Stimulated activated CD8-positive, alpha-beta memory T cell treated with anti-CD3 and anti-CD28 coated beads, Interleukin-7, amount 100 ng/mL, for 1 hour (primary cell): ENCODE measurements around the gene PRKCA.
"Not testable (repeated sequence)": the region's sequence is repeated elsewhere in the genome, so short reads cannot be mapped to it uniquely, and the experiment has no call there.

Experiments
- DNase-seq, 2 donors: peaks; one replicate each; pipeline ENCODE4 v3.0.0-alpha.2; 2020; ENCODE audit warnings: low read depth in 2 of 2

The PRKCA gene

DNA sequence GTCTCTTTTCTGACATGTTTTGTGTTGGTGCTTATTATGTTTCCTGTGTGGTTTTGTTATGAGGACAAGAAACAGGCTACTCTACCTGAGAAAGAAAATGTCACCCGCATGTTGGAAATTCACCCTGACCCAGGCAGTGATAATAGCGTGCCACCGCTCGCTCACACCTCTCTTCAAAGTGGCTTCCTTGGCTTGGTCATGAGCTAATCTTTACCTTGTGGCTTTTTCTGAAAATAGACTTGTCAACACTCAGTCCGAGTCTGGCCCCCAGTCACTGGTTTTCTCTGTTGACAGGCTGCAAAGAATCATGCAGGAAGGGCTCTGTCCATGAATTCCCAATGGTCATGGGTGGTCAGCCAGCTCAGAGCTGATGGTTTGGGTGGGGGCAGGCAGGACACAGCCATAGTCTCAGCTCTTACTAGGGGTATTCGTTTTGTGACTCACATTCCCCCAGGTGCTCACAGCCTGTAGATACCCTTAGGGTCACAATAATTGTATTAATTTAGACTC lies 411.2 kb downstream of the PRKCA start:
- DNase-seq, result no peak

DNA sequence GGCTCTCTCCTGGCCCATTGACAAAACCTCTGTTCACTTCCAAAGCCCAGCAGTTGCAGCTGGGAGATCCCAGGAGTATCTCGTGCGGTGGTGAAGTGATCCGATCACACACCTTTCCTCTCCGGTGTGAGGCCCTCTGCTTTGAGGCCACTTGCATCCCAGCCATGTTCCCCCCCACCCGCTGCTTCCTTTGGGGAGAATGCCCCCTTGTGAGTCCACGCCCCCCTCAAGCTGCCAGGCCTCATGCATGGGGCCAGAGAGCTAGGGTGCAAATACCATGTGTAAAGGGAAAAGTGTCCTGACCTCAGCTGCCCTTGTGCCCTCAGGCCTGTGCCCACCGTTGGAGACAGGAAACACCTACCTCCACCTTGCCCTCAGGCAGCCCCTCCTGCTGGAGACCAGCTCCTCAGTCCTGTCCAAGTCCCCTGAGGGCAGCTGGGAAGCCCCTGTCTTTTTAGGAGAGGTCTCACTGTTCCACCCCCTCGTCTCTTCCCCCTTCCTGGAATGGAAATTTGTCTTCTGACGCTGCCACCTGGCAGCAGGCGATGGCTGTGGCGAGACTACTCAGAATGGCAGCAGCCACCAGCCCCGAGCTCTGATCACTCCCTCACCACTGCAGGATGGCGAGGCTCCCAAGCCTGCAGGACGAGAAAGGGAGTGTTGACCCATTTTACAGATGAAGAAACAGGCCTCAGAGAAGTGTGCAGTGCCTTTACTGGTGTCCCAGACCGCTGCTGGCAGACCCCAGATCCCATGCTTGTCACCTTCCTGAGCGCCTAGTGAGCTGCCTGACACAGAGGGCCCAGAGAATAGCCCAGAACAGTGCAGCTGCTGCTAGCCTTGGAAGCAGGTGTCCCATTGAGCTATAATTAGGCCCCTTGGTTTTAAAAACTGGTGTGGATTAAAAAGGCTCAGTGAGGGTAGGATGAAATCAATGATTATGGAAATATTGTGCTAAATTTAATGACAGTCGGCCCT lies 411.9 kb downstream of the PRKCA start:
- no peak for DNase-seq

DNA sequence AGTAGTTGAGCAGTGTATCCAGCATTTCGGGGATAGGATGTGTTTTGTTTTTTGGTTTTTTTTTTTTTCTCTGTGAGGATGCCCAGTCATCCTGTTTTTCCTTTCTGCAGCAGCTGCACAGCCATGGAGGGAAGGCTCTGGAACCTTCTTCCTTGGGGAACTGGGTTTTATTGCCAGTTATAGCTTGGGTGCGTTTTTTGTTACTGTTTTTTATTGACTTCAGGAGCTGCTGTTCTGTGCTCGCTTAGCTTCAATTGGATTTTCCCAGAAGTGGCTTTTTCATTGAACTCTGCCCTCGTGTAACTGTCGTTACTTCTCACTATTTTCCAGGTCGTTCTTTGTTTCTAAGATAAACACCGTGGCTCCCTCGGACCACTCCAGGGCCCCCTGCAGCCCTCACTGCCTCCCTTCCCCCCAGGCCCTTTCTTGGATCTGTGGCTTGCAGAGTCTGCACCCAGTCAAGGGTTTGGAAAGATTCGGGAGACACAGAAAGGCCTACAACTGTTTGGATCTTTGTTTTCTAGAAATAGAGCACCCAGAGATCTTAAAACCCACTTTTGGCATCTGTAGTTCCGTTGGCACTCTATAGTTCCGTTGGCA lies 412.8 kb downstream of the PRKCA start:
- no peak for DNase-seq

DNA sequence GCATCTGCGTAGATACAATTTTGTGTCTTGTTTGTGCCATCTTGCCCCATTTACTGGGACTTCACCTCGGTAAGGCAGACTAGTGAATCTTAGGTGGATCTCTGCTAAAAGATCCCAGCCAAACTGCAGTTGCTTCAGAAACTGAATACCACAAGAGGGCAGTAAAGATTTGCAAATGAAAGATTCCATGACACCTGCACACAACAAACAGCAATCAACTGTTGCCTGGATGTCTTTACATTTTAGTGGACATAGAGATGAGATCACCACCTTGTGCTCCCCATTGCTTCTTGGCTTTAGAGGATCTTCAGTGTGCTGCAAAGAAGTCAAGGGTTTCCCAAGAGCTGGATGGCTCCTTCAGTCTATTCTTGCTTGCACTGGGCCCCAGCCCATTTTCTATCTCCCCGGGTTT lies 413.3 kb downstream of the PRKCA start:
- DNase-seq, result no peak

DNA sequence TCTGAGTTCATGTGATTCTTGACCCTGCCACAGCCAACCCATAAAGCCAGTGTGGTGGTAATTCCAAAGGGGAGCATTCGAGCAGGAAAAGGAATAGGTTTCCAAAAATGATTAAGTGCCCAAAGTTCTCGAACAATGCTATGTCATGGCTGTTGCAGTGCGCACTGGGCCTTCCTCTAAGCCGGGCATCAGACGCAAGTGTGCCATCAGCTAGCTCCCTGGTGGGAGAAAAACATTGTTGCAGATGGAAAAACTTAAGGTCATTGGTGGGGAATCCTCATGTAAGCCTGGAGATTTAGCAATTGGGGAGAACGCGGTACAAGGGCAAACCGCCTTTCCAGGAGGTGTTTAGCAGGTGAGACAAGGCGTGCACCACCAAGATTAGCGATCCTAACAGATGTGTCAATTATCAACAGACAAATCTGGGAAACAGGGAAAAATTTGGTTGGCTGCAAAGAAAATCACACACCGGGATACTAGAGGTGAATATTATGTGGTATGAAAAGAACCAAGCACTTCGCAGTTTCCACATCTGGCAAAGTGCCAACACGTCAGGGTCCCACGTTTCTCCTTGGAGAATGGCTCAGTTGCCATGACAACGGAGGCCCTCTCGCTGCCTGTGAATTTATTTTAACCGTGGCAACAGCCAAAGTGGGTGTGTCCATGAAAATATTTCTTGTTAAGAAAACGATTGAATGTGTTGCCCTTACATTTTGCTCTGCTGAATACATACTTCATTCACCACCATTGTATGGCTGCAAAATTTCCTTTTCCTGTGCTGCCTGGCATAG lies 414.0 kb downstream of the PRKCA start:
- DNase-seq, result no peak

DNA sequence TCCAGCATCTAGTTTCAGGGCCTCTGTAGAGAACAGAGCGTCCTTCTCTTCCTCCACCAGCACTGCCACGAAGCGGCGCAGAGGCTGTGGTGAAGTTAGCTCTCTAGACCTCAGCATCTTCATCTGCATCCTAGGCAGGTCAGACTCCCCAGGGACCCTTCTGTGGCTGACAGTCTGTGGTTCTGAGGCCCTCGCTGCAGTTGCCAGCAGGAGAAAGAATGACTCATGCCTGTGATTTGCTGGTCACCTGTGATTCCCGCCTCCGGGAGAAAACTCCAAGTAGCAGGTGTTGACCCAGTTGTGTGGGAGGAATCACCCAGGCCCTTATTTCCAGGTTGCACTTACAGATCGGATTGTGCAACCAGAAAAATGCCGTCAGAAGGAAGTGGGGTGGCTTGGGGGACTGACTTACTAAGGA lies 415.2 kb downstream of the PRKCA start:
- DNase-seq, result no peak

DNA sequence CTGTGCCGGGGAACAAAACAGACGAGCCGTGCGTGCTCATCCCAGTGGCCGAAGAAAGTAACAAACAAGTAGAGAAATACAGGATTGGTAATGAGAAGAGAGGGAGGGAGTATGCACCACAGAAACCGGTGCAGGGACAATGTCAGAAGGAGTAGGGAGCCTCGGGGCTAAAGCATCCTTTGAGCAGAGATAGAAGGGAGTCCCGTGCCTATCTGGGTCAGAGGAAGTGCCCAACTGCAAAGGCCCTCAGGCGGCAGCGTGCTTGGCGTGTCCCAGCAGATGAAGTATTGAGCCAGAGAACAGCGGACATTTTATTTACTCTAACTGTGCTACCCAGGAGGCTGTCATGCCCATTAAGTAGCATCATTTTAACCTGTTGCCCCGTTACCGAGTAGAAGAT lies 417.6 kb downstream of the PRKCA start:
- DNase-seq, result no peak

DNA sequence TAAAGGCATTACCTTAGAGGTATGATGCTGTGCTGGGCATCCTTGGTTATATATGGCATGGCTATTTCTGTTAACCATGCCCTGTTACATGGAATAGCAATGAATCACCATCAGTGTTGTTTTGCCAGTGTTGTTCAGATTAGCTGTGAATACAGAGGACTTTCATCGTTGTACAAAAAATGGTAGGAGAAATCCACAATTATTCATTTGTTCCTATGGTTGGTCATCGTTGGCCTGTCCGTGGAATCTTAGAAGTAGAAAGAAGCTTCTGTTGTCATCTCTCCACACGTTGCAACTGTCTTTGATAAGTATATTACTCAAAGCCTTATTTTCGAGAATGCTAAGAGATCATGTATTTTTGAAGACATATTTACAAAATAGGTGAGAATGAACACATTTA lies 418.2 kb downstream of the PRKCA start:
- DNase-seq, result no peak

DNA sequence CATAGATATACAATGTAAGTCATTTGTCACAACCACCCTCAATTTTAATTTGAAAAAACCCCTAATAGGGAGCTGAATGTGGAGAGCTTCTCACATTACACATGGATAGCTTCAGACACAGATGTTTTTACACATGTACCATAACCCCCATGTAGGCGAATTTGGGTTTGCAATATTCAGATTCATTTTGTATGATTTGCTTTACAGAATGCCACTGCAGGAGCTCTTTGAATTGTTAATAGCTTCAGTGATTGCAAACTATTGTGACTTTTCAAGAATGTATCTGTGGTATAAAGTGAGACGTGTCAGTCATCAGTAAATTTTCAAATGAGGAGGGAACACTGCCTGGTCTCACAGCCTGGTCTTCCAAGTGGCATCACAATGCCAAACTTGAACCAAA lies 419.9 kb downstream of the PRKCA start:
- no peak for DNase-seq

DNA sequence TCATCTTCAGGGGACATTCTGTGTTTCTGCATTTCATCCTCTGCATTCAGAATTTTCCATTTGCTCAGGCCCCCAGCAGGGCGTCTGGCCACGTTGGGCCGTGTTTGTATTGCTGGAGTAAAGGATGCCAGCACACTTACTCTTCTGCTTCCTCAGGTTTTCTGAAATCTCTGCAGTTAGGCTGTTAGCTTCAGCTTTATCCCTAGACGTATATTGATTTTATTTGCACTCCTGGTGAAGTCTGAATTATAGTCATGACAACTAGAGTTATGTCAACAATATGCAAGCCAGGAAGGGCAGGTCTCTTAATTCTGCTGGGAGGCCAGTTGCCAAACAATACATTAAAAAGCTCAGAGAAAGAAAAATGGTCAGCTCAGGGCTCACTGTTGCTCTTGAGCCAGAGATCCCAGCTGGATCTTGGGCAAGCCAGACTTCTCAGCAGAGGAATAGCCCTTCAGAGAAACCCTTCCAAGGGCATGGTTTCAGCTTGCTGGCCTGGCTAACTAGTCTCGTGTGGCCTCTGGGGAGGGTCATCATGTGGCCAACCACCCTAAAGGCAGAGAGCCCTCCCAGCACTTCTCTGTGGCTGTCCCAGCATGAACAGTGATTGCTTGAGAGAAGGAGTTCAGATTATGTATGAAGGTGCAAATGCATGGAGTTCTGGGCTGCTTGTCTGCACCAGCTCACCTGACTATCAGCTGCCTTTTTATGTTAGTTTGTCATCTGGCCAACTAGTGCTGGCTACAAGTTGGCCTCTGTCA lies 422.3 kb downstream of the PRKCA start:
- DNase-seq, result no peak

DNA sequence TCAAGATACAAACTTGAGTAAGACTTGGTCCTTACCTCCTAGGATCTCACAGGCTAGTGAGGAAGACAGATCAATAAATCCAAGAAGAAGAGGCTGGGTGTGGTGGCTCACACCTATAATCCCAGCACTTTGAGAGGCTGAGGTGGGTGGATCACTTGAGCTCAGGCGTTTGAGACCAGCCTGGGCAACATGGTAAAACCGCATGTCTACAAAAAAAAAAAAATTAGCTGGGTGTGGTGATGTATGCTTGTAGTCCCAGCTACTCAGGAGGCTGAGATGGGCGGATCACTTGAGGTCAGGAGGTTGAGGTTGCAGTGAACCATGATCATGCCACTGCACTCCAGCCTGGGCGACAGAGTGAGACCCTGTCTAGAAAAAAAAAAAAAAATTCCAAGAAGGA lies 423.0 kb downstream of the PRKCA start:
- not testable (repeated sequence) for DNase-seq

DNA sequence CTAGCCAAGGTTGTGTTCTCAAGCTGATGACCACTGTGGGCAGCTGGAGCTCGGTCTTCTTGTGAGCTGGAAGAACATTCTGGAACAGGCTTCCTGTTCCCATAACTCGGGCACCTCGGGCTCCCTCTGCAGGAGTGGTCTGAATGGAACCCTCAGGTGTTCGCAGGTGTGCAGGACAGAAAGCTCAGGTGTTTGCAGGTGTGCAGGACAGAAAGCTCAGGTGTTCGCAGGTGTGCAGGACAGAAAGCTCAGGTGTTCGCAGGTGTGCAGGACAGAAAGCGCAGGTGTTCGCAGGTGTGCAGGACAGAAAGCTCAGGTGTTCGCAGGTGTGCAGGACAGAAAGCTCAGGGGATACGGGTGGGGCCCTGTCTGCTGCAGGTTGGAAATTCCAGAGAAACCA lies 423.5 kb downstream of the PRKCA start:
- no peak for DNase-seq

DNA sequence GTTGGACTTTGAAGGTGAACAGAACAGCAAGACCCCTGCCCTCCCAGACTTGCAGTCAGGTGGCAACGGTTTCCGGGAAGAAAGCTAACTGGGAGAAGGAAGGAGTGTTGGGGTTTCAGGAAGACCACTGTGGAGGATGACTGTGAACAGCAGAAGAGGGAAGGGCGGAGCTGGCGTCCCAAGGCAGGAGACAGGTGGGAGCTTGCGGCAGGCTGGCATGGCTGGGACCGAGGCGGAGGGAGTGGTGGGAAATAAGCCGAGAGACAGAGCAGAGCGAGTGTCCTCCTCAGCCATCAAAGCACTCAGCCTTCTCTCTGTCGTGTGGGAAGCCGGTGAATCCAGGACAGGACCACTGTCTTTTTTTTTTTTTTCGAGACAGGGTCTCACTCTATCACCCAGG lies 424.0 kb downstream of the PRKCA start:
- no peak for DNase-seq

DNA sequence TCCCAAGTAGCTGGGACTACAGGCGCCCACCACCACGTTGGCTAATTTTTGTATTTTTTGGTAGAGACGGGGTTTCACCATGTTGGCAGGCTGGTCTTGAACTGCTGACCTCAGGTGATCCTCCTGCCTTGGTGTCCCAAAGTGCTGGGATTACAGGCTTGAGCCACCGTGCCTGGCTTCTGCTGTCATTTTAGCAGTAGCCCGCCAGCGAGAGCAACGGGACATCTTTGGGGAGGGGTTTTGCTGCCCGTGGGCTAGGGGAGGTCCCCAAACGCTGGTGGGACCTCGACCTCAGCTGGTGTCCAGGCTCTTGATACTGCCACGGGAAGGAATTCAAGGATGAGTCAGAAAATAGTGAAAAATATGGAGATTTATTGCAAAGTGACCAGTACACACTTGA lies 424.4 kb downstream of the PRKCA start:
- no peak for DNase-seq

DNA sequence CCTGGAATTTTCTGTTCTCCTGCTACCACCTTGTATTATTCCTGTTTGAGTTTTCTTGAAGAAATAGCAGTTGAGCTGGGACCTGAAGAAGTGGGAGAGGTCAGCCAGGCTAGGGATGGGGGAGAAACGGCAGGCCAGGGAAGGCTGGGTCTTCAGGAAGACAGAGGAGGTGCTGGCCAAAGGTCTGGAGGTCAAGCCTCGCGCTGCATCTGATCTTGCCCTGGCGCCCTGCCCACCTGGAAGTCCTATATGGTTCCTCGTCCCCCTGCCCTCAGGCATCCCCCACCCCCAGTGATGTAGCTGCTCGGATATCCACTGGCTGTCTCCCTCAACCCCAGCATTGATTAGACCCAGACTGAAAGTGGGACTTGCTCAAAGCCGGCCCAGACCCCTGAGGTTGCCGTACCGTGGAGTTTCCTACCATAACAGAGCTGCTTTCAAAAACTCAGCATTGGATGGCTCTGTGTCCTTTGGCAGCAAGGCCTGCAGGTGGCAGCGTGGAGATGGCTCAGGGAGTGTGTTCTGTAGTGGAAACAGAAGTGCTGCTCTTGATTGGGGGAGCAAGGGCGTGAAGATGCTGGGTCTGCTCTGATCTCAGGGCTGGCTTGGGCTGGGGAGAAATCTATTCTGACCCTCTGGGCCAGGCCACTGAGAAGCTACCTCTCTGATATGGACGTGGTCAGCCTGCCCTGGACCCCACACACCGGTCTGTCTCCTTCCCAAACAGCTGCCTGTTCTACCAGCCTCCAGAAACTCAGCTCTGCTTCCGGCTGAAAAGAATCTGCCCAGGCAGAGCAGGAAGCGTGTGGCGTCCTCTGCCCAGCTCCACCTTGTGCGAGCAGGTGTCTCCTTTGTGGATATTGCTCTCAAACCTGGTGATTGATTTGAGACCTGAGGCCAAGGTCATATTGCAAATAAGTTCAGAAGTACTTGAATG lies 425.5 kb downstream of the PRKCA start:
- DNase-seq, result no peak

DNA sequence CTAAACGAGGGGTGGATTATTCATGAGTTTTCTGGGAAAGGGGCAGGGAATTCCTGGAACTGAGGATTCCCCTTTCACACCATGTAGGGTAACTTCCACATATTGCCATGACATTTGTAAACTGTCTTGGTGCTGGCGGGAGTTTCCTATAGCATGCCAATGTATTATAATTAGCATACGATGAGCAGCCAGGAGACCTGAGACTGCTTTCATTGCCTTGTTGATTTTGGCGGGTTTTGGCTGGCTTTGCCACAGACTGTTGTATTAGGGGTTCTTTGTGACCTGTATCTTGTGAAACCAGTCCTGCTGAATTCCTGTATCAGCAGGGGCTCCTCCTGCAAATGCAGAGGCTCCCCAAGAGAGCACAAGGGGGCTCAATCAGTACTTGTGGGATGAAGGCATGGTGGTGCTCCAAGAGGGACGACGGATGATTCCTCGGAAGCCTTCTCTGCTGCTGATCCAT lies 428.1 kb downstream of the PRKCA start:
- DNase-seq, result no peak

DNA sequence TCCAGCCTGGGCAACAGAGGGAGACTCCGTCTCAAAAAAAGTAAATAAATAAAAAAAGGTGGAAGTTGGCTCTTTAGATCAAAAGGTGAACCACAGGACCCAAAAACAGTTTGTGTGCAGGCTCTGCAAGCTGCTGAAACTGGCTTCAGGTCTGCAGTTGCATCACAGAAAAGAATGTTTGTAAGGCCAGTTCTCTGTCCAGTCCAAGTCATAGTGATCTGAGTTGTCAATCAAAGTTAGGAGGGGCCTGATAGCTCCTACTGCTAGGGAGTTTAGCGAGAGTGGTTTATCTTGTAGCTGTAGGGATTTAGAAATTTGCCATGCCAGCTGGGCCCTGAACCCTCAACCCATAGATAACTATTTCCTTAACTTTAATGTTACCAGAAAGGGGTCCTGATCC lies 431.3 kb downstream of the PRKCA start:
- no peak for DNase-seq

DNA sequence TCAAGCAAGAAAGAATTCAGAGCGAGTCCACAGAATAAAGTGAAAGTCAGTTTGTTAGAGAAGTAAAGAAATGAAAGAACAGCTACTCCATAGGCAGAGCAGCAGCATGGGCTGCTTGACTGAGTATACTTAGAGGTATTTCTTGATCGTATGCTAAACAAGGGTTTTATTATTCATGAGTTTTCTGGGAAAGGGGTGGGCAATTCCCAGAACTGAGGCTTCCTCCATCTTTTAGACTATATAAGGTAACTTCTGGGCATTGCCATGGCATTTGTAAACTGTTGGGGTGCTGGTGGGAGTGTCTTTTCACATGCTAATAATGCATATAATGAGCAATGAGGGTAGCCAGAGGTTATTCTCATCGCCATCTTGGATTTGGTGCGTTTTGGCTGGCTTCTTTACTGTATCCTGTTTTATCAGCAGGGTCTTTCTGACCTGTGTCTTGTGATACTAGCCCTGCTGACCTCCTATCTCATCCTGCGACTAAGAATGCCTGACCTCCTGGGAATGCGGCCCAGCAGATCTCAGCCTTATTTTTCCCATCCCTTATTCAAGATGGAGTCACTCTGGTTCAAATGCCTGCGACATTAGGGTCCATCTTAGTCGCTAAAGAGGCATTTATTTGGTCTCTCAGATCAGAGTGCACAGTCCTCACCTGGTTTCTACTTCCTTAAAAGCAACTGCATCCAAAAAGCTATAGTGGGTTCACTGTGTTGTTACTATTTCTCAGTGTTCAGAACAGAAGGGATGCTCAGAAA lies 432.0 kb downstream of the PRKCA start:
- DNase-seq, result no peak

DNA sequence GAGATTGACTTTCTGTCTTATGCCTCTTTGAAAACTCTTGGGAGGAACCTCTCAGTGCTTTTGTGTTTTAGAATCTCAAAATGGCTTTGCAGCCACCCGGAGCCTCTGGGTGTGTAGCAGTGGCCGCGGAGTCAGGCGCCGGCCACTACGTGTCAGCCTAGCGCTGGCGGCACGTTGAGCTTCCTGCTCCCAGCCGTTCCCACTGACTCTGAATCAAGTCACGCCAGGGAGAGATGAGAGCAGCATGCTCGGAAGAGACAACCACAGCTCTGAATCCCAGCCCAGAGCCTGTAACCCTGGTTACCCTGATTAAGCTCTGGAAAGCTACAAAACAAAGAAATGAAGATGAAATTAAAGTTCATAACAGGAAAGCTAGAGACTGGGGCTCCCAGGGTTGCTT lies 435.1 kb downstream of the PRKCA start:
- DNase-seq, result no peak

DNA sequence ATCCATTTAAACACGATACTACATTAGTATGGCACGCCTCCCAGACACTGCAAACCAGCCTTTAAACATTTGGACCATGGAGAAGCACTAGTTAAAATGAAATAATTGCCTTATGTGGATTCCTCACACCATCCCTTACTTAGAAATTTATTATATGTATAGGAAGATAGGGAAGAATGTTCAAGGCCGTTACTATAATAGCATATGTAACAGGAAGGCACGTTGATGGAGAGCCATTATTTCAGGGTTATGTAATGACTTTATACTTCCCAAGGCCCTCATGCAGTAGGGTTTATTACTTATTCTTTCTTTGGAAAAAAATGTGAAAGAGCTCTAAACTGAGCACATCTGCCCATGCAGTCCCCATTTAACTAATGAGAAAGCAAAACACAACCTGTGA lies 435.9 kb downstream of the PRKCA start:
- no peak for DNase-seq
